ENCODE results near the gene FRRS1.

The FRRS1 gene

GRCh38 chr1:99674115-99675064 lies 92.0 kb downstream of the FRRS1 start:
- DNase-seq, result no peak

DNA sequence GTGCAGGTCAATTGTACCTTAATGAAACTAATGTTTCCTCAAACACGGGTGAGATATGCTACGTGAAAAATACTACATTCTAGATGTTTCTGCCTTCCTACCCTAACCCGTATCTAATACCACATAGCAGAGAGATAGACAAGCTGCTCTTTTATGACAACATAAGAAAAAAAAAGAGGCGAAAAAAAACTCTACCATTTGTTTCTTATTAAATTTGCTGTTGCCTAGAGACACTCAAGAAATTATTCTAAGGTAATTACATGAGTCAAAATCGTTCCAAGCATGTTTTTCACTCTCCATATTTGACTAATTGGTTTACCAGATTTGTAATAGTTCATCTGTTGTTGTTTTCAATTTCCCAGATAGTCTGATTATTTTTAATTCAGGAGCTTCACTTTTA lies 93.1 kb downstream of the FRRS1 start:
- DNase-seq, result no peak

GRCh38 chr1:99672530-99673213 lies 93.8 kb downstream of the FRRS1 start:
- no peak for DNase-seq

- DNase-seq, result no peak
These were observed 94.4 kb downstream of the FRRS1 start for GRCh38 chr1:99672038-99672437.

DNA sequence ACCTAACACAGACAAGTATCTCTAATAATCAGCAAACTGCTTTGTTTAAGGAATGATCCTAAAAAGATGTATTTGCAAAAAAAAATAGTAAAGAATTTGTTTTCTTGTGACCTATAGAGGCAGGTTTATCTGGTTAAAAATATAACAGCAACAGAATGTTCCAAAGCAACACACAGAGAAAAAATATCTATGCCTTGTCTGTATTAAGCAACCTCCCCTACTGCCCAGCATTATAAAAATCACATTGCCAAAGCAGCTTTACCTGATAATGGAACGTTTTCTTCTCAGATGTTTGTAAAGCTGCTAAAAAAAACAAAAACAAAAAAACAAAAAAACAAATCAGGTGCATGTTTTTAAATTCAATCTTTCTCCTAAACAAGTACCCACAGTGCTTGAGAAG lies 95.9 kb downstream of the FRRS1 start:
- no peak for DNase-seq

DNA sequence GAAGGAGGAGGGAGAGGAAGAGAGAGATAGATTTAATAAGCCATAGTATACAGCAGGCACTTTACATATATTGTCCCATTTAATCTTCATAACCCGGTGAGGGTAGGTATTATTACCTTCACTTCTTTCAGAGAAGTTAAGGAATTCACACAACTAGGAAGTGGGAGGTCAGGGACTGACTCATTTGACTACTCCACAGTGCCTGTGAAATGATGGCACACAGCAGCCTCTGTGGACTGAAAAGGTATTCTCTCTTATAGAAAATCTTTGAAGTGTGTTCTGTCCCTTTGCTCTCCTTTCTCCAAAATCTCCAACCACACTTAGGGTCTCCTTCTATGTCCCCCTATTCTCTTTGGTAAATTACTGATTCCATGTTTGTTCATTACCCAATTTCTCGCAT lies 96.6 kb downstream of the FRRS1 start:
- no peak for DNase-seq

DNA sequence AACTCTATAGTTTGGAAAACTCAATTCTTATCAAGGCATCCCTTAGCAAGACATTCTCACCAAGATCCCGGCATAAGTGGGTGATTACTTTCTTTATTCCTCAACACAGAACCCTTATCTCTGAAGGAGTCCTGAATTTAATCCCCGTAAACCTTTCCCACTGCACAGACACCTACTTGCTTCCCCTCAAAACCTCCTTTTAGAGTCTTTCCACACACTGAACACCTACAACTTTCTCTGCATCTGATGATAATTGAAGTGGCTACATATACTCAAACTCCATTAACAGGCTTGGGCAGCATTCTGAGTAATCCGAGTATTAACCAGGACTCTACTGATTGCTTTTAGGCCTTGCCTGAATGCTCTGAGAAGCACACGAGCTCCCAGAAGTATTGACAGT lies 97.1 kb downstream of the FRRS1 start:
- no peak for DNase-seq

DNA sequence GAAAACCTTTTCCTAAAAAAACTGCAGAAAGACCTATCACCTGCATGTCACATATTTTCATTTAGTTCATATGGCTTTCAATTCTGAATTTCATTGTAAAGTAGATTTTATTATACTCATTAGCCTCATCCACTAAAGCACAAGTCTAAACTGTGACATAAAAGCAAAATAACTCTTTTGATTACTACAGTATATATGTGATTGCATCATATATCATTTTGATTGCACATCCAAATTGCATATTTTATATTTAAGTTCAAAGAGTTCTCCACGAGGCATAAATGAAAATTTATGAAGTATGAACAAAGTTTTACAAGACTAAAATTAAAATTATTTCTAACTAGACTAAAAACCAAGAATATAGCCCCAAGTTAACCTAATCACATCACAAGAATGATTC lies 101.2 kb downstream of the FRRS1 start:
- no peak for DNase-seq

DNA sequence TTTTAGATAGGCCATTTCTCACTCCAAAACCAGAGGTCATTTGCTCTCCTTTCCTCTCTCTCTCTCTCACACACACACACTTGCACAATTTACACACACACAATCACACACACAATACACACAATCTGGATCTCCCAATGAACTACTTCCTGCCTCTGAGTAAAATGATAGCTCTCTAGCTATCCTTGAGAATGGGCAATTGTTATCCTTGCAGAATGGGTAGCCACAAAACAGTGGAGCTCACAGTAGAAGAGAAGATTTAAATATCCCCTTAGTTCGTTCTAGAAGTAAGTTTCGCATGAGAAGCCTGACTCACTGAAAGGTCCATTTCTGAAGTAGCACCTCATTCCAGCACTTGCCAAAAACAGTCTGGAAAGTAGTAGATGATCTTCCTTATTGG lies 102.9 kb downstream of the FRRS1 start:
- DNase-seq, result no peak

DNA sequence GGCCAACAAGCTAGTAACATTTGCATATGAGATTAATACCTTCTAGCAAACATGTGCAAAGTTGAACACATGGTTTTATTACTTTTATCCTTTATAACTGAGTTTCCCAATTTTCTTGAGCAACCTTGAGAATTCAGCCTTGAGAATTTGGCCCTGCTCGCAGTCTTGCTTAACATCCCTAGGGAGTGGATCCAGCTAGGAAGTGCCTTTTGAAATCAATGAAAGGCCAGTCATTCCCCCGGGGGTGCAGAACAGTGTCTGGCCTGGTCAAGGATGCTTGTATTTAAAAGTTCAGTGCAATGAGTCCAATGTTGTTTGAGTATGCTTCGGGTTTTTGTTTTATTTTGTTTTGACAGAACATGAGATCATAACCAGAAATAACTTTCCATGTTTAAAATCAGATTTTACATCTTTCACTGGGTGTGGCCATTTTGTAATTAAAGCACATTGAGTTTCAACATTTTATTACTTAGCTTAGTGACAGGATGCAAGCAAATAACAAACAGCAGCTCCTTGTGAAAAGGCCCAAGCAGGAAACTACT lies 103.8 kb downstream of the FRRS1 start:
- no peak for DNase-seq

GRCh38 chr1:99661780-99662179 lies 104.7 kb downstream of the FRRS1 start:
- DNase-seq, result no peak

DNA sequence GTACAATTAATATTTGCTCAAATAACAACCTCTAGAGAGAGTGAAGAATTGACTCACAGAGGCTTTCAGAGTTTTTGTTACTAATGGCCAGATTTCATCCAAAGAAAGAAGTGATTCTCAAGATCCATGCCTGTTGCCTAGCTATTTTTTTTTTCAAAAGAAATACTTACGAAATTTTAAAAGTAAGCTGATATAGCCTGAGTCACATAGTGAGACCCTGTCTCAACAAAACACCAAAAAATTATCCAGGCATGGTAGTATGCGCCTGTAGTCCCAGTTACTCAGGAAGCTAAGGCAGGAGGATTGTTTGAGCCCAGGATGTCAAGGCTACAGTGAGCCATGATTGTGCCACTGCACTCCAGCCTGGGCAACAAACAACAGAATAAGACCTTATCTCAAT lies 105.9 kb downstream of the FRRS1 start:
- DNase-seq, result no peak

GRCh38 chr1:99659755-99660210 lies 106.7 kb downstream of the FRRS1 start:
- DNase-seq, result no peak
